Activated gamma-delta T cell treated with anti-CD3 and anti-CD28 coated beads, Interleukin-2, amount 50 U/mL, for 16 hours (primary cell): ENCODE data around the gene BEAN1.
"Not testable (repeated sequence)": the region's sequence is repeated elsewhere in the genome, so short reads cannot be mapped to it uniquely, and the experiment has no call there.

Experiments
- DNase-seq: peaks from one replicate; pipeline ENCODE4 v3.0.0-alpha.2; 2020; ENCODE audit warnings: low read depth

Gene BEAN1

DNA sequence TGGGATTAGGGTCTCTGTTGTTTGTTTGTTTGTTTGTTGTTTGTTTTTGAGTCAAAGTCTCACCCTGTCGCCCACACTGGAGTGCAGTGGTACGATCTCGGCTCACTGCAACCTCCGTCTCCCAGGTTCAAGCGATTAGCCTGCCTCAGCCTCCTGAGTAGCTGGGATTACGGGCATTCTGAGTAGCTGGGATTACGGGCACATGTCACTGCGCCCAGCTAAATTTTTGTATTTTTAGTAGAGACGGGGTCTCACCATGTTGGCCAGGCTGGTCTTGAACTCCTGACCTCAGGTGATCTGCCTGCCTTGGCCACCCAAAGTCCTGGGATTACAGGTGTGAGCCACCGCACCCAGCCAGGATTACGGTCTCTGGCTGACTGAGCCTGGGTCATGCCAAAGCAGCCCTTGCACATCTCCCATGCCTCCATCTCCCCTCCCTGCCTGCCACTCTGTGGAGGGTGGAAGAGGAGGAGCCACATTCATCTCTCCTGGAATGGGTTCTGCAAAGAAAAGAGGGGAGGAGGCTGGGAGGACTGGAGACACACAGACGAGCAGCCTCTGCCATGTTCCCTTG, 59.2 kb downstream of the BEAN1 start:
- DNase-seq = no peak

- DNase-seq = no peak
Observed at GRCh38 chr16:66486773-66487579, 59.9 kb downstream of the BEAN1 start.

DNA sequence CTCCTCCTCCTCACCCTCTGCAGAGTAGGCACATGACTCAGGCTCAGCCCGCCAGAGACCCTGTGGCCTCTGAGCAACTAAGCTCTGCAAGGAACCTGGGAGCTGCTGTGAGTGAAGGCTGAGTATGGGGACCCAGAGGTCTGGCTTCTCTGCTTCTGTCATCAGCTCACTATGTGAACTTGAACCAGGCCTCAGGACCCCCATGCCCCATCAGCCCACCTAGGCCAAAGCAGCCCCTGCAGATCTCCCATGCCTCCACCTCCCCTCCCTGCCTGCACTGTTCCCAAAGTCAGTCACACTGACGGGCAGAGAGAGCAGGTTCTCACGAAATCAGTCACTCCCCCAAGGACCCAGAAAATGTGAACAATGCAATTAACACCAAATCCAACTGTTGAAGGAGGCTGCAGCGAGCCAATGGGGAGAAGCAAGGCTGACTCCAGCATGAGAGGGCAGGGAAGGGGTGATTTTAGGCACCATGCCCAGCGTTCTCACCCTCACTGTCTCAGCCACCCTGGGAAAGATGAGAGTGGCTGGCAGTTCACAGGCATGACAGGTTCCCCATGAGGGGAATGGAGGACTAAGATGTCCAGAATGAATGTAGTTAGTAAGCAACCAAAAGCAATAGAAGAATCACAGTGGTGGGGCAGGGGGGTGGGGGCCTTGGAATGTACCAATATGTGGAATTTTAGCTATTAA, 60.6 kb downstream of the BEAN1 start:
- no peak for DNase-seq

DNA sequence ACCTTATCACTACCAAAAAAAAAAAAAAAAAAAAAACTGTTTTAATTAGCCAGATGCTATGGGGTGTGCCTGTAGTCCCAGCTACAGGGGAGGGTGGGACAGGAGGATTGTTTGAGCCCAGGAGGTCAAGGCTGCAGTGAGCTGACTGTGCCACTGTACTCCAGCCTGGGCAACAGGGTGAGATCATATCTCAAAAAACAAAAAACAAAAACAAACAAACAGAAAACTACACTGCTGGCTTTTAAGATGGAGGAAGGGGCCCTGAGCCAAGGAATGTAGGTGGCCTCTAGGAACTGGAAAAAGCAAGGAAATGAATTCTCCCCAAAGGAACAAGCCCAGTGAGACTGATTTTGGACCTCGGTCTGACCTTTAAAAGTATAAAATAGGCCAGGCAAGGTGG, 61.4 kb downstream of the BEAN1 start:
- DNase-seq = no peak

DNA sequence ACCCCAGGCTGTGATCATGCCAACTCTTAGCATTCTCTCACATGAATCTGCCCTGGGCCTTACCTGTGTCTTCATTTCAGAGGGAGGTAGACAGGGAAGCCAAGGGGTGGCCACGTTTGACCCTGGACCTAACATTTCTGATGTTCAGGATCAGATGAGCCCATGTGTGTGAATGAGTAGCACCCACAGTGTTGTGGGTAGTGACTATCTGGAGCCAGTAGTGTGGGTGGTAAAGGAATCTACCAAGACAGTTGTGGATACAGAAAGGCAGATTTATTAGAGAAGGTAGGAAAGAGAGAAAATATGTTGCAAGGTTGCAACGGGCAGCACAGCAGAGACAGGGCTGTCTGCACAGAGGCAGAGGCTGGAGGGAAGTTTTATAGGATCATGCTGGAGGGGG, 62.3 kb downstream of the BEAN1 start:
- DNase-seq = no peak

DNA sequence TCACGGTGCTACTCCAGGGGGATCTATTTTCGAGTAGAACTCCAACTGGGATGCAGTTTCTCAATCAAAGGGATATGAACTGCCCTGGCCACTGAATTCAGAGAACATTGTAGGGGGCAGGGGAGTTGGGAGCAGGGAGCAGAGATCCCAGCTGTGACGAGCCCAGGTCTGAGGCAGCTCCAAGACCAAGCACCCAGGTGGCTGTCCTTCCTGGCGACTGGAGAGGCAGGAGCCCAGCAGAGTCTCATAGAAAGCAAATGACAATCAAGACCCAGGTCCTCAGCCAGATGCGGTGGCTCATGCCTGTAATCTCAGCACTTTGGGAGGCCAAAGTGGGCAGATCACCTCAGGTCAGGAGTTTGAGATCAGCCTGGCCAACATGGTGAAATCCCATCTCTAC, 62.7 kb downstream of the BEAN1 start:
- DNase-seq = no peak

- no peak for DNase-seq
Observed at GRCh38 chr16:66490774-66491715, 64.0 kb downstream of the BEAN1 start.

- no peak for DNase-seq
Observed at GRCh38 chr16:66491716-66492064, 64.6 kb downstream of the BEAN1 start.

- no peak for DNase-seq
Observed at GRCh38 chr16:66493490-66494401, 66.7 kb downstream of the BEAN1 start.

GRCh38 chr16:66494916-66495315, 67.8 kb downstream of the BEAN1 start:
- DNase-seq = no peak

DNA sequence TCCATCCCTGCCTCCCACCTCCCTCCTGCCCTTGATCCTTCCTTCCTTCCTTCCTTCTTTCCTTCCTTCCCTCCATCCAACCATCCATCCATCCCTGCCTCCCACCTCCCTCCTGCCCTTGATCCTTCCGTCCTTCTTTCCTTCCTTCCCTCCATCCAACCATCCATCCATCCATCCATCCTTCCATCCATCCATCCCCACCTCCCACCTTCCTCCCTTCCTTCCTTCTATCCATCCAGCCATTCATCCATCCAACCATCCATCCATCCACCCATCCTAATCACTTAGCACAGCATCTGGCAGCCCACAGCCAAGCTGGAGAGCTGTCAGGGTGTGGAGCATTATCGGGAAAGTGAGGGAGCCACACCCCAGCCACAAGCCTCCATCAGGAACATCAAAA, 68.3 kb downstream of the BEAN1 start:
- DNase-seq = no peak

- DNase-seq = not testable (repeated sequence)
Observed at GRCh38 chr16:66496226-66496625, 69.1 kb downstream of the BEAN1 start.

GRCh38 chr16:66497921-66498320, 70.8 kb downstream of the BEAN1 start:
- DNase-seq = not testable (repeated sequence)

DNA sequence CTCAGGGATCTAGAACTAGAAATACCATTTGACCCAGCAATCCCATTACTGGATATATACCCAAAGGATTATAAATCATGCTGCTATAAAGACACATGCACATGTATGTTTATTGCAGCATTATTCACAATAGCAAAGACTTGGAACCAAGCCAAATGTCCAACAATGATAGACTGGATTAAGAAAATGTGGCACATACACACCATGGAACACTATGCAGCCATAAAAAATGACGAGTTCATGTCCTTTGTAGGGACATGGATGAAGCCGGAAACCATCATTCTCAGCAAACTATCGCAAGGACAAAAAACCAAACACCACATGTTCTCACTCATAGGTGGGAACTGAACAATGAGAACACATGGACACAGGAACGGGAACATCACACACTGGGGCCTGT, 74.5 kb downstream of the BEAN1 start:
- DNase-seq = not testable (repeated sequence)

DNA sequence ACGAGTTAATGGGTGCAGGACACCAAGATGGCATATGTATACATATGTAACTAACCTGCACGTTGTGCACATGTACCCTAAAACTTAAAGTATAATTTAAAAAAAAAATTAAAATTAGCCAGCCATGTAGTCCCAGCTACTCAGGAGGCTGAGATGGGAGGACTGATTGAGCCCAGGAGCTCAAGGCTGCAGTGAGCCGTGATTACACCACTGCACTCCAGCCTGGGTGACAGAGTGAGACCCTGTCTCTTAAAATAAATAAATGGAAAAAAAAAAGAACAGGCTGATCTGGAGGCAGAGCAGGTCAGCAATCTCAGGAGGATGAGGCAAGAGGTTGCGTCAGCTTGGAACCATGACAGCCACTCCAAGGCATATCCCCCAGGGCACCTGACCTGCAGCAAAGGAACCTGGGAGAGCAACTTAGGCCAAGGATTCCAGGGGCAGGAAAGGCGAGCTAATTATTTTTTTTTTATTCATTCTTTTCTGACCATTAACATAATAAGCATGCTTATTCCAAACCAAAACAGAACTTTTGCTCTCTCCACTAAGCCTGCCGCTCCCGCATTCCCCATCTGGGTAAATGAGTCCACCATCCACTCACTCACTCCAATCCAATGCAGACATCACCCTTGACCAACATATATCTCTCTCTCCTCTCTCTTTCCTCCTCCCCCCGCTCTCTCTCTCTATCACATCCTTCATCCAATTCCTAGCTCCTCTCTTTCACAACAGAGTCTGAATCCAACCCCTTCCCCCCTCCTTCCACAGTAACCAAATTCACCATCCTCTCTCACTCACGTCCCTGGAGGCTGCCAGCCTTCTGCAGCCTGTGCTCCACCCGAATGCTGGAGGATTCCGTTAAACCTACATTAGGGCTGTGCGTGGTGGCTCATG, 75.2 kb downstream of the BEAN1 start:
- DNase-seq = no peak

GRCh38 chr16:66503030-66503429, 75.9 kb downstream of the BEAN1 start:
- no peak for DNase-seq

- no peak for DNase-seq
Observed at GRCh38 chr16:66503612-66504011, 76.5 kb downstream of the BEAN1 start.

DNA sequence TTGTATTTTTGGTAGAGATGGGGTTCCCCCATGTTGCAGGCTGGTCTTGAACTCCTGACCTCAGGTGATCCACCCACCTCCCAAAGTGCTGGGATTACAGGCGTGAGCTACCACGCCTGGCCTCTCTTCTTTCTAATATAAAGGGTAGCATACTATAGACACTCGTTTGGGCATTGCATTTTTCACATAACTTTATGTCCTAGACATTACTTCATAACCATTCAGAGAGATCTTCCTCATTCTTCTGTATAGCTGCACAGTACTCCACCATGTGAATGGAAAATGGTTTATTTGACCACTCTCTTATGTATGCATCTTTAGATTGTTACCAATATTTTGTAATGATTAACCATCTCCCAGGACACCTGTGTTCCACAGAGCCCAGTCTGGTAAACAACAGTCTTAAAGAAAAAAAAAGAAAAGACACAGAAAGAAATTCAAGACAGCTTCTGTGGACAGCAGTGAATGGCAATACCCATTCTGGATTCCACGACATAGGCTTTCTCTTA, 80.7 kb downstream of the BEAN1 start:
- no peak for DNase-seq

GRCh38 chr16:66508248-66508913, 81.3 kb downstream of the BEAN1 start:
- DNase-seq = no peak
